Cardiac muscle cell (in vitro differentiated cells and primary cell): Measurements from ENCODE around the gene METTL14. TPM values are rescaled to one million over a fixed set of nuclear protein-coding genes. Genes with fewer than 3 reads are reported as not detected.
A peak's percentile ranks its signal among the peaks of the same experiment; 100 is the strongest.

Experiments used
- DNase-seq, 2 donors: peaks; one replicate each; pipeline versions ENCODE4 v3.0.0 to v3.0.0-alpha.2; 2010 to 2017; ENCODE audit warnings: low read depth in 1 of 2, low spot score in 1 of 2
- H3K27ac ChIP-seq: fragments of 200-600 bp; sonication (generic); 2 replicates; pipeline ENCODE4 v1.5.1; 2016
- H3K27me3 ChIP-seq: fragments of 200-600 bp; sonication (generic); 2 replicates; pipeline ENCODE4 v1.6.0; 2016; ENCODE audit warnings: control low read depth
- H3K36me3 ChIP-seq: fragments of 200-600 bp; sonication (generic); 2 replicates; pipeline ENCODE4 v1.5.1; 2016; ENCODE audit warnings: control low read depth
- H3K4me1 ChIP-seq: fragments of 200-600 bp; sonication (generic); 2 replicates; pipeline ENCODE4 v1.8.1; 2017; ENCODE audit warnings: low read depth, mild to moderate bottlenecking, mixed run types
- H3K4me3 ChIP-seq: fragments of 200-600 bp; sonication (generic); 2 replicates; pipeline ENCODE4 v1.5.1; 2016; ENCODE audit warnings: mild to moderate bottlenecking
- H3K9me3 ChIP-seq: fragments of 200-600 bp; sonication (generic); 2 replicates; pipeline ENCODE4 v1.5.1; 2017; ENCODE audit warnings: low read depth, mild to moderate bottlenecking, control low read depth
- CTCF ChIP-seq: IDR thresholded peaks from 2 replicates; pipeline ENCODE4 v1.5.1; 2012; ENCODE audit warnings: low read depth, mild to moderate bottlenecking, low read length
- polyA plus RNA-seq: library from polyadenylated mRNA; unstranded; fragments of >200 nt; fragmentation: Nextera tagmentation; extraction: Ambion mirVana; gene quantifications from 2 replicates; pipeline ENCODE4 v1.2.1, GENCODE V29; 2016
- total RNA-seq: library from RNA; depleted of rRNA; stranded (reverse); fragments of >200 nt; gene quantifications from 2 replicates; pipeline ENCODE4 v1.2.3, GENCODE V29; 2016

Gene METTL14
- total and polyA plus RNA-seq, 2 experiments from 2014 or later, result 15.3 to 37.1 TPM

- peaks cover 10% of the 10 kb centered on the region for H3K4me1 ChIP-seq
- H3K36me3 ChIP-seq, result peaks cover 45% of the 10 kb centered on the region
Measured at GRCh38 chr4:118738090-118738489, 52.9 kb downstream of the METTL14 start.

GRCh38 chr4:118739022-118739713 lies 54.0 kb downstream of the METTL14 start:
- Histone ChIP-seq H3K9me3 (no peaks in the 10 kb centered on the region), H3K4me1 (peaks cover 10% of the 10 kb centered on the region), H3K27ac (no peak overlapping the region), H3K27me3 (no peaks in the 10 kb centered on the region), H3K36me3 (peaks cover 46% of the 10 kb centered on the region), H3K4me3 (no peak overlapping the region)
- TF ChIP-seq CTCF, result no peak
- no peak for DNase-seq

More at GRCh38 chr4:118738090-118738489, 52.9 kb downstream of the METTL14 start:
- Histone ChIP-seq H3K4me3 (no peak overlapping the region), H3K9me3 (no peaks in the 10 kb centered on the region), H3K27ac (no peak overlapping the region), H3K27me3 (no peaks in the 10 kb centered on the region)
- DNase-seq, result no peak
- TF ChIP-seq CTCF, result no peak

GRCh38 chr4:118740869-118741268 lies 55.7 kb downstream of the METTL14 start:
- H3K9me3 ChIP-seq, result no peaks in the 10 kb centered on the region
- no peak overlapping the region for H3K4me3 ChIP-seq
- H3K4me1 ChIP-seq, result peaks cover 19% of the 10 kb centered on the region
- H3K27ac ChIP-seq, result no peak overlapping the region
- peaks cover 43% of the 10 kb centered on the region for H3K36me3 ChIP-seq
- peak; percentile 45 to 55 for DNase-seq
- peak; percentile 19 for TF ChIP-seq CTCF
- H3K27me3 ChIP-seq, result no peaks in the 10 kb centered on the region

- H3K27me3 ChIP-seq, result no peaks in the 10 kb centered on the region
- H3K4me3 ChIP-seq, result no peak overlapping the region
- H3K9me3 ChIP-seq, result no peaks in the 10 kb centered on the region
- TF ChIP-seq CTCF, result no peak
- H3K36me3 ChIP-seq, result peaks cover 38% of the 10 kb centered on the region
- DNase-seq, result peak in 1 of 2 donors; percentile 48
- H3K4me1 ChIP-seq, result peaks cover 24% of the 10 kb centered on the region
- H3K27ac ChIP-seq, result no peak overlapping the region
Measured at GRCh38 chr4:118741301-118741855, 56.2 kb downstream of the METTL14 start.

GRCh38 chr4:118742050-118742449 lies 56.9 kb downstream of the METTL14 start:
- Histone ChIP-seq H3K36me3 (peaks cover 31% of the 10 kb centered on the region), H3K4me1 (peaks cover 28% of the 10 kb centered on the region), H3K9me3 (no peaks in the 10 kb centered on the region), H3K27ac (no peak overlapping the region), H3K4me3 (no peak overlapping the region), H3K27me3 (no peaks in the 10 kb centered on the region)
- peak in 1 of 2 donors; percentile 51 for DNase-seq
- no peak for TF ChIP-seq CTCF
